Measurements from ENCODE around the gene CYGB.

CYGB gene

DNA sequence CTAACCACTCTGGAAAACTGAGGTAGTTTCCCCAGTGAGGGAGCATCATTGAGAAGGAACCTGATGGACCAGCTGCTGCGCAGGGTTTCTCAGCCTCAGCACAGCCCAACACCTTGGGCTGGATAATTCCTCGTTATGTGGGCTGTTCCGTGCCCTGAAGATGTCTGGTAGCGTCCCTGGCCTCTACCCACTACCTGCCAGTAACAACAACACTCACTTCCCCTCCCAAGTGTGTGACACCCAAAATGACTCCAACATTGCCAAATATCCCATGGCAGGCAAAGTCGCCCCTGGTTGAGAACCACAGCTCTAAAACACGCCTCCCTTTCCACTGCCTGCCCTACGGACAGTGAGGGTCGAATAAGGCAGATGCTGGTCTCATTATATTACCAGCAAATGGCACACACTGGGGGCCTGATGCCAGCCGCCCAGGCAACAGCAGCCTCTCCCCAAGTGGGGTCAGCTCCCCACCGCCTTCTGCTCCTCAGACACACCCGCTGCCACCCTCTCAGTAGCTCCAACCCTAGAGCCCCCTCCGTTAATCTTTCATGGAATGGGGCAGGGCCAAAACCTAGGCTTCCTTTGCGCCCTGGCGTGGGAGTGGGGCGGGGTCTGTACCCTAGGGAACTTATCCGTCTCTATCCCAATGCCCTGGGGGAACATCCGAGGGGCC, 37.3 kb downstream of the CYGB start:
- Histone ChIP-seq H3K9ac (ENCODE audit: low read depth in 1 of 2, low read length in 2 of 2) (peak overlapping the region; percentile 68 to 86), H3K4me1 (ENCODE audit: control insufficient read depth in 1 of 2, insufficient read depth in 2 of 2, low read length in 2 of 2) (peaks cover 48 to 55% of the 10 kb centered on the region in 2 donors), H3K27me3 (ENCODE audit: control insufficient read depth in 1 of 2, insufficient read depth in 2 of 2, low read length in 2 of 2) (no peaks in the 10 kb centered on the region), H3K27ac (ENCODE audit: low read depth, low read length) (peak overlapping the region; percentile 17), H3K36me3 (ENCODE audit: control insufficient read depth in 1 of 2, insufficient read depth in 2 of 2, low read length in 2 of 2) (no peaks in the 10 kb centered on the region), H3K4me3 (ENCODE audit: low read depth in 1 of 2, low read length in 2 of 2) (peak overlapping the region; percentile 75 to 82), H3K9me3 (ENCODE audit: control insufficient read depth in 1 of 2, low read length in 2 of 2) (no peaks in the 10 kb centered on the region)

DNA sequence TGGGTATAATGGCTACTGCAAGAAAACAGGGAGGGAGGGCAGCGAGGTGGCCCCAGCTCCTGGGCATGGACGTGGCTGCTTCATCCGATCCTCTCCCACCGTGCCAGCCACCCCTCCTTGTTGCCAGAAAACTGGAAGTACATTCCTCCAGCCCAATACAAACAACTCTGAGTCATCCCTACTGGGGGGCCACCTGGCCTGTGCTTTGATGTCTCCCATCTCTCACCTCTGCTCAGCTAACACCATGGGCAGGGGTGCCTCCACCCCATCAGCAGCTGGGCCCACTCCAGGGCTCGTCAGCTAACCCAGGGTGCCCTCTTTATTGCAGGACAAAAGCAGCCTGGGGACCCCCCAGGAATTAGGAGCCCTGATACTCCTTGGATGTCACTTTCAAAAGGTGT, 38.2 kb downstream of the CYGB start:
- no peak overlapping the region for H3K27ac ChIP-seq (ENCODE audit: low read depth, low read length)
- H3K4me3 ChIP-seq (ENCODE audit: low read depth in 1 of 2, low read length in 2 of 2): peak overlapping the region; percentile 38 to 82
- peak overlapping the region in 1 of 2 donors; percentile 50 for H3K9ac ChIP-seq (ENCODE audit: low read depth in 1 of 2, low read length in 2 of 2)
- H3K36me3 ChIP-seq (ENCODE audit: control insufficient read depth in 1 of 2, insufficient read depth in 2 of 2, low read length in 2 of 2): no peaks in the 10 kb centered on the region
- H3K27me3 ChIP-seq (ENCODE audit: control insufficient read depth in 1 of 2, insufficient read depth in 2 of 2, low read length in 2 of 2): no peaks in the 10 kb centered on the region
- peaks cover 54 to 61% of the 10 kb centered on the region in 2 donors for H3K4me1 ChIP-seq (ENCODE audit: control insufficient read depth in 1 of 2, insufficient read depth in 2 of 2, low read length in 2 of 2)
- H3K9me3 ChIP-seq (ENCODE audit: control insufficient read depth in 1 of 2, low read length in 2 of 2): no peaks in the 10 kb centered on the region

DNA sequence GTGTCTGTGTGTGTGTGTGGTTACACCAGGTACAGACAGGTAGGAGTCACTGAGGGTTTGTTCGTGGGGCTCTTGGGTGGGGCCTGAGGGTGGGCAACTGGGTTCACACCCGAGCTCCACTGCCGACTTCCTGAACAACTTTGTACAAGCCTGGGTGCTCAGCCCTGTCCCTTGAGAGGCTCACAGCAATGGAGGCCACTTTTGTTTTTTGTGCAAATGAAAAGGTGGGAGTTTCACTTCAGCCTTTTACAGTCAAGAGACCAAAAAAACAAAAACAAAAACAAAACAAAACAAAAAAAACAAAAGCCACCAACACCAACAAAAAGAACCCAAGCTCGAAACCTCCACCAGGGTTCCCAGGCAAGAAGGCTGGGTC, 38.6 kb downstream of the CYGB start:
- Histone ChIP-seq H3K4me1 (ENCODE audit: control insufficient read depth in 1 of 2, insufficient read depth in 2 of 2, low read length in 2 of 2) (peaks cover 58 to 65% of the 10 kb centered on the region in 2 donors), H3K27ac (ENCODE audit: low read depth, low read length) (no peak overlapping the region), H3K36me3 (ENCODE audit: control insufficient read depth in 1 of 2, insufficient read depth in 2 of 2, low read length in 2 of 2) (no peaks in the 10 kb centered on the region), H3K4me3 (ENCODE audit: low read depth in 1 of 2, low read length in 2 of 2) (peak overlapping the region; percentile 38 to 82), H3K27me3 (ENCODE audit: control insufficient read depth in 1 of 2, insufficient read depth in 2 of 2, low read length in 2 of 2) (no peaks in the 10 kb centered on the region), H3K9me3 (ENCODE audit: control insufficient read depth in 1 of 2, low read length in 2 of 2) (no peaks in the 10 kb centered on the region), H3K9ac (ENCODE audit: low read depth in 1 of 2, low read length in 2 of 2) (peak overlapping the region; percentile 48 to 50)

DNA sequence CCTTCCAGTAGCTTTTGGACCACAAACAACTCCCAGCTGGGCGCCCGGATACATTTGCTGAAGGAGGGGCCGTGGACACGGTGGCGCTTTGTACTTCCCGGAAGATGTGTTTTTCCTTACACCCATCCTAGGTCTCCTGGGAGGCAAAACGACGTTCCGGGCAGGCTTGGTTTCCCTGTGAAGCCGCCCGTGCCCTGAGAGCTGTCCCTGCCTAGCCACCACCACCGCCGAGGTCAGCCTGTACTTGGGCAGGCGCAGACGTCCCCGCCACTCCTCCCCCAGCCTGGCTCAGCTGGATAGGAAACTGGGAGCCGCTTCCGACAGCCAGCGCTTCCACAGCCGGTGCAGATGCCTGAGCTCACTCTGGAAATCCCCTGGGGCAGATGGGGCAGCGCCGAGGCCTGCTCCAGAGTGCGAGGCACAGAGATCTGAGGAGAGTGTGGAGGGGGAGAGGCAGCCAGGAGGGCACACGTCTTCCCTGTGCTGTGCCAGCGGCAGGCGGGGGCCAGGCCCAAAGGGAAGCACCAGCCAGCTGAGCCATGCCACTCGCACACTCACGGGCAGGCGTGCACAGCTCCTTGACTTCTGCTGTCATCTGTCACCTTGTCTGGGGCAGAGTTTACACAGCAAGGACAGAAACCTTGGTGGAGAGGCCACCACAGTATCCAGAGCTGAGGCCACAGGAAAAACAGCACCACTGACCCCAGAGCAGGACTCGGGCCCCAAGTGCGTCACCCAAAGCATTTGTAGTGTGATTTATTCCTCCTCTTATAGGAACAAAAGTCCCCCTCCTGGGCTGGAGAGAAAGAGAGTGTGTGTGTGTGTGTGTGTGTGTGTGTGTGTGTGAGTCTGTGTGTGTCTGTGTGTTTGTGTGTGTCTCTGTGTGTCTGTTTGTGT, 39.3 kb downstream of the CYGB start:
- Histone ChIP-seq H3K27me3 (ENCODE audit: control insufficient read depth in 1 of 2, insufficient read depth in 2 of 2, low read length in 2 of 2) (no peaks in the 10 kb centered on the region), H3K4me3 (ENCODE audit: low read depth in 1 of 2, low read length in 2 of 2) (peak overlapping the region; percentile 38 to 52), H3K36me3 (ENCODE audit: control insufficient read depth in 1 of 2, insufficient read depth in 2 of 2, low read length in 2 of 2) (no peaks in the 10 kb centered on the region), H3K4me1 (ENCODE audit: control insufficient read depth in 1 of 2, insufficient read depth in 2 of 2, low read length in 2 of 2) (peaks cover 64 to 71% of the 10 kb centered on the region in 2 donors), H3K9me3 (ENCODE audit: control insufficient read depth in 1 of 2, low read length in 2 of 2) (no peaks in the 10 kb centered on the region), H3K9ac (ENCODE audit: low read depth in 1 of 2, low read length in 2 of 2) (peak overlapping the region; percentile 48 to 50), H3K27ac (ENCODE audit: low read depth, low read length) (peak overlapping the region; percentile 76)

DNA sequence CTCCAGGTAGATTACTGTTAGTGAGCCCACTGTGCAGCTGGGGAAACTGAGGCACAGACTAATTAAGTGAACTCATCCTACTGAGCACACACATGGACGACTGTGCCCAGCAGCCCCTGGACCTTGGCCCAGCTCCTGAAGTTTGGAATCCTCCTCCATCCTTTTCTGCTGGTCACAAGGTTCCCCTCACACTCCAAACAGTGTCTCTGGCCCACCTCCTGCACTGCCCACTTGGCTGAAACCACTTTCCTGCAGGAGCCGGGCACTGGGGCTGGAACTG, 39.9 kb downstream of the CYGB start:
- no peaks in the 10 kb centered on the region for H3K27me3 ChIP-seq (ENCODE audit: control insufficient read depth in 1 of 2, insufficient read depth in 2 of 2, low read length in 2 of 2)
- no peaks in the 10 kb centered on the region for H3K36me3 ChIP-seq (ENCODE audit: control insufficient read depth in 1 of 2, insufficient read depth in 2 of 2, low read length in 2 of 2)
- H3K9ac ChIP-seq (ENCODE audit: low read depth in 1 of 2, low read length in 2 of 2): peak overlapping the region; percentile 48 to 50
- no peak overlapping the region for H3K27ac ChIP-seq (ENCODE audit: low read depth, low read length)
- H3K4me1 ChIP-seq (ENCODE audit: control insufficient read depth in 1 of 2, insufficient read depth in 2 of 2, low read length in 2 of 2): peaks cover 70 to 75% of the 10 kb centered on the region in 2 donors
- H3K4me3 ChIP-seq (ENCODE audit: low read depth in 1 of 2, low read length in 2 of 2): peak overlapping the region; percentile 38 to 52
- no peaks in the 10 kb centered on the region for H3K9me3 ChIP-seq (ENCODE audit: control insufficient read depth in 1 of 2, low read length in 2 of 2)

DNA sequence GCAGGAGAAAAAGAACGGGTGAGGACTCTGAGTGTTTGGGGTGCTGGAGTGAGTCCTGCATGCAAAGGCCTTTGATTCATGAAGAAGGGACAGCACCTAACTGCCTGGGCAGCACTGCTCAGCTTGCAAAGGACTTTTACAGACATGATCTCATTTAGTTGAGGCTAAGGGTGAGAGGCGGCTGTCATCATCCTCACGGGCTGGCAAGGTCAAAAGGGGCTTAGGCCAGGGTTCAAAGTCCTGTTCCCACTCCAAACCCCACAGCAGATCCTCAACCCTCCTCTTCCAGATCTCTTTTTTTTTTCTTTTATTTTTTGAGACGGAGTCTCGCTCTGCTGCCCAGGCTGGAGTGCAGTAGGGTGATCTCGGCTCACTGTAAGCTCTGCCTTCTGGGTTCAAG, 41.0 kb downstream of the CYGB start:
- Histone ChIP-seq H3K4me3 (ENCODE audit: low read depth in 1 of 2, low read length in 2 of 2) (no peak overlapping the region), H3K36me3 (ENCODE audit: control insufficient read depth in 1 of 2, insufficient read depth in 2 of 2, low read length in 2 of 2) (no peaks in the 10 kb centered on the region), H3K9ac (ENCODE audit: low read depth in 1 of 2, low read length in 2 of 2) (no peak overlapping the region), H3K9me3 (ENCODE audit: control insufficient read depth in 1 of 2, low read length in 2 of 2) (no peaks in the 10 kb centered on the region), H3K4me1 (ENCODE audit: control insufficient read depth in 1 of 2, insufficient read depth in 2 of 2, low read length in 2 of 2) (peaks cover 75 to 77% of the 10 kb centered on the region in 2 donors), H3K27me3 (ENCODE audit: control insufficient read depth in 1 of 2, insufficient read depth in 2 of 2, low read length in 2 of 2) (no peaks in the 10 kb centered on the region), H3K27ac (ENCODE audit: low read depth, low read length) (no peak overlapping the region)

DNA sequence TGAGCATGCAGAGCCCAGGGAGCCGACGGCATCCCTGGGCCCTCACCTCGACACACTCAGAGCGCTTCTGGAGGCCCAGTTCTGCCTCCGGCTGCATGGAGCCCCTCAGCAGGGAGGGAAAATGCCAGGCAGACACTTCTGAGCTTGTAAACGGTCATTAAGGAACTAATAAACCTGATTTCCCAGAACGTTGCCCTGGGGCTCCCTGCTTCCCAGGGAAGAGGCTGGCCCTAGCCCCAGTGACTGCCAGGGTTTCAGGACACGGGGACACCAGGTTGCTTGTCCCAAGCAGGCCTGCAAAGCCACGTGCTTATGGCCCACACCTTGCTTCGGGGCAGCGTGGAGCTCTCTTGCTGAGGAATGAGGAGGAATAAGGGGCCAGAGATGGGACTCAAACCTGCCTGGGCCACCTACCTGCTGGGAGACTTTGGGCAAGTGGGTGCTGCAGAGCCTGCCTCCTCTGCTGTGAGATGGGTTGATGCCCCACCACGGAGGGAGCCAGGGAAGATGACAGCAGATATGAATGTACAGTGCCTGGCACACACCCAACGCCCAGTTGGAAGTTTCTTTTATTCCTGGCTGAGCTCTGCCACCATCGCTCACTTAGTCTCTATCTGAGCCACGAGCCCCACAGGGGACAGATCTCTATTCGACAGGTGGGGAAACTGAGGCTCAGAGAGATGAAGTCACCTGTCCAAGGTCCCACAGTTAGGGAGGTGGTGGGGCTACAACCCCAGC, 41.7 kb downstream of the CYGB start:
- H3K9me3 ChIP-seq (ENCODE audit: control insufficient read depth in 1 of 2, low read length in 2 of 2): no peaks in the 10 kb centered on the region
- H3K36me3 ChIP-seq (ENCODE audit: control insufficient read depth in 1 of 2, insufficient read depth in 2 of 2, low read length in 2 of 2): no peaks in the 10 kb centered on the region
- H3K27me3 ChIP-seq (ENCODE audit: control insufficient read depth in 1 of 2, insufficient read depth in 2 of 2, low read length in 2 of 2): no peaks in the 10 kb centered on the region
- no peak overlapping the region for H3K27ac ChIP-seq (ENCODE audit: low read depth, low read length)
- no peak overlapping the region for H3K9ac ChIP-seq (ENCODE audit: low read depth in 1 of 2, low read length in 2 of 2)
- no peak overlapping the region for H3K4me3 ChIP-seq (ENCODE audit: low read depth in 1 of 2, low read length in 2 of 2)
- peaks cover 80 to 83% of the 10 kb centered on the region in 2 donors for H3K4me1 ChIP-seq (ENCODE audit: control insufficient read depth in 1 of 2, insufficient read depth in 2 of 2, low read length in 2 of 2)

DNA sequence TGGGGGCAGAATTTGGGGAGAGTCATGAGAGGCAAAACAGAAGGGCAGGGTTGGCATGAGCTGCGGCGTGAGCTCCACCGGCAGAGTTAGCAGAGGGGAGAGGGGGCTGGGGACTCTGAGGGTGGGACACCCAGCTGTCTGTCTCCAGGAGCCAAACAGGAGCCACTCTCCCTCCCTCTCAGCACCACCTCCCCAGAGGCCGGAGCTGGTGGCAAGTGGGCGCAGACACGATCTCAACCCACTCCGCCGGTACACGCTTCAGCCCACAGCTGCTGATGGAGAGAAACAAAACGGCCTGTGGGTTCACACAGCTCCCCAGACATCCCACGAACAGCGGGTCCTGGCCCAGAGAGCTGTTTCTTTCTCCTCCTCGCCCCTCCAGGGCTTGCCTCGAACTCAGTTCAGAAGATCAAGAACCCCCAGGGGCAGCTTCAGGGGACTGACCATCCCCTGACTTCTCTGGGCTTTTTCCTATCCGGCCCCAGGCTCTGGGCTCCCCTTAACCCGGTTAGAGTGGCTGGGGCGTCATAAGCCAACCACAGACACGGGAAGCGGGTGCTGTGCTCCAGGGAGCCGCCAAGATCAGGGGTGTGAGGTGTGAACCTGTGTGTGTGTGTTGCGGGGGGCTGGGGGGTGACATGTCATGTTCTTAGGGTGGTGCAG, 43.9 kb downstream of the CYGB start:
- Histone ChIP-seq H3K36me3 (ENCODE audit: control insufficient read depth in 1 of 2, insufficient read depth in 2 of 2, low read length in 2 of 2) (no peaks in the 10 kb centered on the region), H3K27ac (ENCODE audit: low read depth, low read length) (peak overlapping the region; percentile 74), H3K4me1 (ENCODE audit: control insufficient read depth in 1 of 2, insufficient read depth in 2 of 2, low read length in 2 of 2) (peaks cover 70 to 80% of the 10 kb centered on the region in 2 donors), H3K9me3 (ENCODE audit: control insufficient read depth in 1 of 2, low read length in 2 of 2) (no peaks in the 10 kb centered on the region), H3K9ac (ENCODE audit: low read depth in 1 of 2, low read length in 2 of 2) (peak overlapping the region; percentile 59), H3K27me3 (ENCODE audit: control insufficient read depth in 1 of 2, insufficient read depth in 2 of 2, low read length in 2 of 2) (no peaks in the 10 kb centered on the region), H3K4me3 (ENCODE audit: low read depth in 1 of 2, low read length in 2 of 2) (peak overlapping the region; percentile 41 to 68)

DNA sequence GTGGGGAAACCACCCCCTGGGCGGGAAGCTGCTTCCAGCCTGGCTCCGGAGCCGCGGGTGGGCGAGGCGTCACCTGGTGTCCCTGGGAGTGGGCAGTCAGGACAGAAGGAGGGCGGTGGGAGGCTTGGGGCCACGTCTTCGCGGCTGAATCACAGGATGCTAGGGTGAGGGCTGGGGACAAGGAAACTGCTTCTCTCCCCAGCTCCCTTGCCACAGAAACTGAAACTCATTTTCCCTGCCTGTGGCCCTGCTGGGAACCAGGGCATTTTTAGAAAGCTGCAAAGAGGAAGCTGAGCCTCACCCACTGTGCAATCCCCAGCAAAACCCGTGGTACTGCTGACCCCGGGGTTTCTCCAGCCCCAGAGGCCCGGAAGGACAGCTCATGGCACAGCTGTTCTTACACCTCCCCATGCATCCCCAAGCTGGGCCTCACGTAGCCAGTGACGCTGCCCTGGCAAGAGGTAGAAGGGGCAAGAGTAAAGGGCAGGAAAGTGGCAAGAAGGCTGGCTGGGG, 44.5 kb downstream of the CYGB start:
- Histone ChIP-seq H3K9me3 (ENCODE audit: control insufficient read depth in 1 of 2, low read length in 2 of 2) (no peaks in the 10 kb centered on the region), H3K36me3 (ENCODE audit: control insufficient read depth in 1 of 2, insufficient read depth in 2 of 2, low read length in 2 of 2) (no peaks in the 10 kb centered on the region), H3K27me3 (ENCODE audit: control insufficient read depth in 1 of 2, insufficient read depth in 2 of 2, low read length in 2 of 2) (no peaks in the 10 kb centered on the region), H3K4me1 (ENCODE audit: control insufficient read depth in 1 of 2, insufficient read depth in 2 of 2, low read length in 2 of 2) (peaks cover 64 to 74% of the 10 kb centered on the region in 2 donors), H3K4me3 (ENCODE audit: low read depth in 1 of 2, low read length in 2 of 2) (peak overlapping the region; percentile 41 to 68), H3K27ac (ENCODE audit: low read depth, low read length) (peak overlapping the region; percentile 74), H3K9ac (ENCODE audit: low read depth in 1 of 2, low read length in 2 of 2) (peak overlapping the region; percentile 59)
